Activated T-cell treated with anti-CD3 and anti-CD28 coated beads, Interleukin-2, amount 50 U/mL, for 24 hours (primary cell): ENCODE data around the gene CNGB1.
"Not testable (repeated sequence)": the region's sequence is repeated elsewhere in the genome, so short reads cannot be mapped to it uniquely, and the experiment has no call there.

Experiments
- DNase-seq: peaks from one replicate; pipeline ENCODE4 v3.0.0-alpha.2; 2020
- H3K27ac Mint-ChIP-seq: 2 replicates; pipeline ENCODE4 v1.8.0; 2020; ENCODE audit warnings: mild to moderate bottlenecking, mixed read lengths
- H3K27me3 Mint-ChIP-seq: 2 replicates; pipeline ENCODE4 v1.8.0; 2020; ENCODE audit warnings: mixed read lengths
- H3K36me3 Mint-ChIP-seq: 2 replicates; pipeline ENCODE4 v1.8.0; 2020; ENCODE audit warnings: low read depth, mixed read lengths
- H3K4me1 Mint-ChIP-seq: 2 replicates; pipeline ENCODE4 v1.8.0; 2020; ENCODE audit warnings: low read depth, mixed read lengths
- H3K4me3 Mint-ChIP-seq: 2 replicates; pipeline ENCODE4 v1.8.0; 2020; ENCODE audit warnings: mild to moderate bottlenecking, moderate library complexity, mixed read lengths
- H3K9me3 Mint-ChIP-seq: 2 replicates; pipeline ENCODE4 v1.8.0; 2020; ENCODE audit warnings: mixed read lengths

Gene CNGB1

DNA sequence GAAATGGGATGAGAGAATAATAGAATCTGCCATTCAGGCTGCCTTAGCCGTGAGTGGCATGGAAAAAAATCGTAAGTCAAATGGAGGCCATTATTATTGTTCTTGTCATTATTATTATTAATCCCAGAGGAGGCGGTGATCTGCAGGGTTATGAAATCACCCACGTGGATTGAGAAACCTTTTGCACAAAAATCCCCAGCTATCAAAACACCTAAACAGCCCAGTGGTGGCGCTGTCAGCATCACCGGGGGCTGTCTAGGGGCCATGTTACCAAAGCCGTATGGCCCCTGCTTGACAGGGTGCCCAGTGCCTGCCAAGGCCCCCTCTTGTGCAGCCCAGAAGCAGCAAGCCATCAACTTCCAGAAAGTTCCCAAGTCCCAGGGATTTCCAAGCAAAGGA is 25.2 kb downstream of the CNGB1 start:
- H3K4me1 Mint-ChIP-seq, result no peaks in the 10 kb centered on the region

DNA sequence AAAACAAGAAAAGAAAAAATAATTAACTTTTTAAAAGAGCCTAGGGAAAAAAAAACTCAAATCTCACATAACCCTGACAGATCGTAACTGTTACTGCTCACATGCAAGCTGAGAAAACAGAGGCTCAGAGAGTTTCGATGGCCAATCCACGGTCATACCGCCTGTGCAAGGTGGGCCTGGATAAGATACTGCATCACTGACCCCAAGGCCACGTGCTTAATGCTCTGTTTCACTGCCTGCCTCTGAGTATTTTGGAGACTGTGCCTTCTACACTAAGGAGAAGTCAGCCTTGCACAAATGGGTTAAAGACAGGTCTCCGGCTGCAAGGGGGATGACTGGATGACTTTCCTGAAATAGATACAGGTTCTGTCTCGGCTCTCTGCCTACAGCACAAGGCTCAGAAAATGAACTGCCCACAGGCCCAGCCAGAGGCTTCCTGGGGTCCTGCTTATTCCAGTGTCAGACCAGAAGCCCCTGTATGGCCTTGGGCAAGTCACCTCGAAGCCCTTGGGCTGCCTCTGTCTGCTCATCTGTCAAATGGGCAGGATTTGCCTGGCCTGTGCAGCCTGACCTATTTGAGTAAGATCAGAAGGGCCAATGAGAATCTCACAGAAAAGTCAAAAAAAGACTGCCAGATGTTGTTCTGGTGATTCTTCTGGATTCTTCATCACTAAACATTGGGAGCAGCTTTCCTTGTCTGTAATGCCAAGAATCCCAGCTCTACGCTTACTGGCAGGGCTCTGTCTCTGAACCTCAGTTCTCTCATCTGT is 25.8 kb downstream of the CNGB1 start:
- Mint-ChIP-seq H3K4me3 (no peak overlapping the region), H3K4me1 (no peaks in the 10 kb centered on the region), H3K36me3 (no peaks in the 10 kb centered on the region), H3K27me3 (peaks cover 6% of the 10 kb centered on the region), H3K9me3 (no peaks in the 10 kb centered on the region), H3K27ac (no peak overlapping the region)
- DNase-seq, result no peak

More for the DNA sequence above, 25.2 kb downstream of the CNGB1 start:
- Mint-ChIP-seq H3K4me3 (no peak overlapping the region), H3K9me3 (no peaks in the 10 kb centered on the region), H3K27me3 (no peaks in the 10 kb centered on the region), H3K36me3 (no peaks in the 10 kb centered on the region), H3K27ac (no peak overlapping the region)
- DNase-seq, result no peak

DNA sequence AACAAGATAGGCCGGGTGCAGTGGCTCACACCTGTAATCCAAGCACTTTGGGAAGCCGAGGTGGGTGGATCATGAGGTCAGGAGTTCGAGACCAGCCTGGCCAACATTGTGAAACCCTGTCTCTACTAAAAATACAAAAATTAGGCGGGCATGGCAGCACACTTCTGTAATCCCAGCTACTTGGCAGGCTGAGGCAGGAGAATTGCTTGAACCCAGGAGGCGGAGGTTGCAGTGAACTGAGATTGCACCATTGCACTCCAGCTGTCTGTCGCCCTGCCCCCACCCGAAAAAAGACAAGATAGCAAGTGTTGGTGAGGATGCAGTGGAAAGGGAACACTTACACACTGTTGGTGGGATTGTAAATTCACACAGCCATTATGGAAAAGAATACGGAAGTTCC is 27.5 kb downstream of the CNGB1 start:
- not testable (repeated sequence) for H3K9me3 Mint-ChIP-seq, H3K4me3 Mint-ChIP-seq, DNase-seq, H3K27ac Mint-ChIP-seq, H3K4me1 Mint-ChIP-seq, H3K27me3 Mint-ChIP-seq, H3K36me3 Mint-ChIP-seq

DNA sequence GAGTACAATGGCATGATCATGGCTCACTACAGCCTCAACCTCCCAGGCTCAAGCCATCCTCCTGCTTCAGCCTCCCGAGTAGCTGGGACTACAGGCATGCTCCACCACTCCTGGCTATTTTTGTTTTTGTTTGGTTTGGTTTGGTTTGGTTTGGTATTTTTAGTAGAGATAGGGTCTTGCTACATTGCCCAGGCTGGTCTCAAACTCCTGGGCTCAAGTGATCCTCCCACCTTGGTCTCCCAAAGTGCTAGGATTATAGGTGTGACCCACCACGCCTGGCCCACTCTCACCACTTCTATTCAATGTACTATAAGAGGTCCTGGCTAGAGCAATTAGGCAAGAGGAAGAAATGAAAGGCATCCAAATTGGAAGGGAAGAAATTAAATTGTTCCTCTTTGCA is 29.0 kb downstream of the CNGB1 start:
- H3K27ac Mint-ChIP-seq, H3K36me3 Mint-ChIP-seq: not testable (repeated sequence)

DNA sequence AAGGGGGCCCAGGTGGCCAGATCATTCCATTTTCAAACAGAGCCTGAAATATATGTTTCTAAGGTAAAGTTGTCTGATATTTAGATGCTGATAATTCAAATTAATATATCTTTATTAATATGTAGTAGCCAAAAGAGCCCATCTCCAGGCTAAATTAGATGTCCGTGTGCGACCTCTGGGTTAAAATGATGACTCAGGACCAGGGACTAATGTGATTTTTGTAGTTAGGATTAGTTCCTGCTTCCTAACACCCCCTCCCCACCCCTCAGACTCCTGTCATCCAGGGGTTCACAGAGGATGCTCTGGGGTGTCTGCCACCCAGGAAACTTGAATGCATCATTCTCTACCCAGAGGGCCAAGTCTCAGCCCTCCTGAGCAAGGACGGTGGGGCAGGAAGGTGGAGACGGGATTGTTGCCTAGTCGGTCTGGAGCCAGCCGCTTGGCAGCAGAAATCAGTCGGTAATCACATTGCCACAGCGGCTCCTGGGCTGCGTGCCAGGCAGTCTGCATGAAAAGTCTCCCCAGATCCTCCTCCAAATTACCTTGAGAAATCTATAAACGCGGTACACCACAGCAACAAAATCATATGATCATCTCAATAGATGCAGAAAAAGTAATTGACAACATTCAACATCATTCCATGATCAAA is 29.8 kb downstream of the CNGB1 start:
- H3K36me3 Mint-ChIP-seq, result no peaks in the 10 kb centered on the region
- H3K27ac Mint-ChIP-seq, result no peak overlapping the region
- H3K27me3 Mint-ChIP-seq, result peaks cover 8% of the 10 kb centered on the region
- no peaks in the 10 kb centered on the region for H3K4me1 Mint-ChIP-seq
- DNase-seq, result no peak
- no peaks in the 10 kb centered on the region for H3K9me3 Mint-ChIP-seq
- no peak overlapping the region for H3K4me3 Mint-ChIP-seq

More for the DNA sequence above, 29.0 kb downstream of the CNGB1 start:
- not testable (repeated sequence) for H3K9me3 Mint-ChIP-seq, H3K4me1 Mint-ChIP-seq, H3K27me3 Mint-ChIP-seq, DNase-seq, H3K4me3 Mint-ChIP-seq

DNA sequence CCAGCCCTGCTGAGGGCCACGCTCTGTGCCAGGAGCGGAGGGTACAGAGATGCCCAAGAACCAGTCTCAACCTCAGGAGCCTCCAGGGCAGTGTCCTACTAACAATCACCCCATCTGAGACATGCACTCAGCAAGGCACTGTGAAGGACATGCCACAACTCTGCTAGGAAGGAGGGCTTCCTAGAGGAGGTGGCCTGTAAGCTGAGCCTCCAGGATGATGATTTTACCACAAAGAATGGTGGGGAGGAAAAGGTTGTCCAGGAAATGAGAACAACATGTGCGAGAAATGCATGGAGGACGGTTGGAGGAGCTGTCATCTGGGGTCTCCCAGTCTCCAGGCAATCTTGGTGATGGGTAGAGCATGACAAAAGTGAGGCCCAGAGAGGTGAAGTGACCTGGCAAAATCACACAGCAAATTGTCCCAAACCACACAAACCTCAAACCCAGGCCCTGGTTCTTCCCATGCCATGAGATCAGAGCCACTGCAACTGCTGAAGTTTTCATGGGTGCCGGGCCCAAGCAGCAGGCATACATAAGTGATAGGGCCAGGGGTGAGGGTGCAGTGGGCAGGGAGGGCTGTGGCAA is 30.5 kb downstream of the CNGB1 start:
- Mint-ChIP-seq H3K27ac (no peak overlapping the region), H3K36me3 (no peaks in the 10 kb centered on the region), H3K9me3 (no peaks in the 10 kb centered on the region), H3K4me3 (no peak overlapping the region), H3K27me3 (peaks cover 8% of the 10 kb centered on the region), H3K4me1 (no peaks in the 10 kb centered on the region)
- DNase-seq, result no peak

DNA sequence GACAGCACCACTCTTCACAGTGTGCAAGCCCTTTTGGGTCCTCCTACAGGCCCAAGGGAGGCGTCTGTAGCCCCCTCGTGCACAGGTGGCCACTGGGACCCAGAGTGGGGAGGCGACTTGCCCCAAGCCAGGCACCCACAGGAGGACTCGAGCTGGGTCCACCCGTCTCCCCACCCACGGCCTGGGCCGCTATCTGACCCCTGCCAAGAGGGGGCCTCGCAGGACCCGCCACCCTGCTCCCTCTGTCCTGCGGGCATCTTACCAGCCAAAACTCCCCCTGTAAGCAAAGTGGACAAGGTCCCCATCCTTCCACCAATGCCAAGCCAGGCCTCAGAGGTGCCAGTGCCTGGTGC is 31.1 kb downstream of the CNGB1 start:
- Mint-ChIP-seq H3K27ac (no peak overlapping the region), H3K4me3 (no peak overlapping the region), H3K9me3 (no peaks in the 10 kb centered on the region), H3K4me1 (no peaks in the 10 kb centered on the region), H3K36me3 (no peaks in the 10 kb centered on the region), H3K27me3 (peaks cover 8% of the 10 kb centered on the region)
- DNase-seq, result no peak

DNA sequence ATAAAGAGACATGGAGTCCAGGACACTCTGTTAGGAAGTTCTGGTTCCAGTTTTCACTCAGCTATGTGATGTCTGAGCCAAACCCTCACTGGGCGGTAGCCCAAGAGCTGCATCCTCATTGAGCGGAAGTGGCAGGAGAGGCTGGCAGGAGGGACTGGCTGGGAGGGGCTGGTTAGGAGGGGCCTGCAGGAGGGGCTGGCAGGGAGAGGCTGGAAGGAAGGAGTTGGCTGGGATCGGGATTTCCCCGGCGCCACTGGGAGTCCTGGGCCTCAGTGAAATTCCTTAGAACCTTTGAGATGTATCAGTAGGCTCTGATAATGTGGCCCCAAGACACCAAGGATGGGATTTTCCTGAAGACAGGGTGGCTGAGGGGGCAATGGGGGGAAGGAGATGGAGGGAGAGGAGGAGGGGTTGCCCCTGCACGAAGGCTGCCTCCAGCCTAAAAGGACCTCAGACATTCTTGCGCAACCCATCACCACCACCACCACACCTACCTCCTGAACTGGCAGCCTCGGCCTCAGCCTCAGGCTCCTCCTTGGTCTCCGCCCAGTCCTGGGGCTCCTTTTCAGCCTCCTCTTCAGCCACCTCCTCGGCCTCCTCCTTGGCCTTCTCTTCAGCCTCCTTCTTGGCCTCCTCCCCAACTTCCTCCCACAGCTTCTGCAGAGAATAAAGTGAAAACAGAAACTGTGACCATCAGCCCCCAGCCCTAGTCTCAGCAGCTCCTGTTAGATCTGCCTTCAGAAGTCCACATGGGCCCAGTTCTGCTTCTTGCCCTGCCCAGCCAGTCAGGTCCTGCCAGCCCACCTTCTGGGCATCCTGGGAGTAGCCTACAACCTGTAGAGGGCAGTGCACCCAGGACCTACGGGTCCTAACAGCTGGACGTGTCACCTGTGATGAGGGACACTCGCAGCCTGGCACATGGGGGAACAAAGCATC is 31.7 kb downstream of the CNGB1 start:
- no peaks in the 10 kb centered on the region for H3K4me1 Mint-ChIP-seq
- no peaks in the 10 kb centered on the region for H3K9me3 Mint-ChIP-seq
- no peak overlapping the region for H3K27ac Mint-ChIP-seq
- H3K4me3 Mint-ChIP-seq, result no peak overlapping the region
- DNase-seq, result no peak
- no peaks in the 10 kb centered on the region for H3K36me3 Mint-ChIP-seq
- peaks cover 8% of the 10 kb centered on the region for H3K27me3 Mint-ChIP-seq

DNA sequence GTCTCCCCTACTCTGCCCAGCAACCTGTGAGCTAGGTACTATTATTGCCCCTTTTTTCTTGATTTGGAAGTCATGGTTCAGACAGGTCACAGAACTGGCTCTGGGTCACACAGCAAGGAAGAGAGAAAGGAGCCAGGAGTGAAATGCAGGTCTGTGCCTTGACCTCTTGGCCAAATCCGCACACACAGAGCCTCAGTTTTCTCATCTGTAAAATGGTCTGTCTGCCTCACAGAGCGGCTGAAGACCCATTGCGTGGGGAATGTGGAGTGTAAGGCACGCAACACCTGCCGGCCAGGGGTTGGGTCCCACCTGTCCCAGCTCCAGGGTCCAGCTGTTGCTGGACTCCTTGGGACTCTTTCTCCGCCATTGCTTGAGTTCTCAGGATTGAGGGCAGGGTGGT is 32.4 kb downstream of the CNGB1 start:
- H3K4me3 Mint-ChIP-seq, result no peak overlapping the region
- DNase-seq, result no peak
- H3K4me1 Mint-ChIP-seq, result no peaks in the 10 kb centered on the region
- no peaks in the 10 kb centered on the region for H3K36me3 Mint-ChIP-seq
- peaks cover 8% of the 10 kb centered on the region for H3K27me3 Mint-ChIP-seq
- H3K27ac Mint-ChIP-seq, result no peak overlapping the region
- no peaks in the 10 kb centered on the region for H3K9me3 Mint-ChIP-seq

DNA sequence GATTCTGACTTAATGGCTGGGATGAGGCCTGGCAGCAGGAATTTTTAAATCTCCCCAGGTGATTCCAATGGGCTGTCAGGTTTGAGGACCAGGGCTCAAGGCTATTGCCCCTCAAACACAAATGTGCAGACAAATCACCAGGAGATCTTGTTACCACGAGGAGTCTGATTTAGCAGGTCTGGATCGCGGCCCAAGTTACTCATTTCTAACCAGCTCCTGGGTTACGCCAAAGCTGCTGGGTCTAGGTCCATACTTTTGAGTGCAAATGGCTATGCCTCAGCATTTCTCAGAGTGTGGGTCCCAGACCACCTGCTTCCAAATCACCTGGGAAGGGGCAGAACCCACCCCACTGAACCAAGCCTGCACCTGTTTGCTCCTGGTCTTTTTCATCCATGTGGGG is 33.1 kb downstream of the CNGB1 start:
- Mint-ChIP-seq H3K27ac (no peak overlapping the region), H3K36me3 (no peaks in the 10 kb centered on the region), H3K27me3 (peaks cover 8% of the 10 kb centered on the region), H3K9me3 (no peaks in the 10 kb centered on the region), H3K4me1 (no peaks in the 10 kb centered on the region), H3K4me3 (no peak overlapping the region)
- DNase-seq, result no peak

DNA sequence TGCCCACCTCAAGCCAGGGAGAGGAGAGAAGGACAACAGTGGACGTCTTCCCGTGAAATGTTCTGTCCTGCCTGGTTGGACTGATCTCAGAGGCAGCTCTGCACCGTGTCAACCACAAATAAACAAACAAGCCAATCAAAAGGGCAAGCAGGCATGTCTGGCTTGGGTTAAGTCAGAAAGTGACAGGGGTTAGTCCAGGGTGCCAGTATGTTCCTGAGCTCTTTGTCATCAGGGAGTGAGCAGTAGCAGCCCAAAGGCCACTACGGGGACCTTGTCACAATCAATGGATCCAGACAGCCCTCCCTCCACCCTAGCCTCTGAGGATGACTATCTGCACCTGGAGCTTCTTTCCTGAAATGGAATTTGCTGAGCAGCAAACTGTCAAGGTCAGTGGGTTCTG is 35.0 kb downstream of the CNGB1 start:
- Mint-ChIP-seq H3K27me3 (peaks cover 11% of the 10 kb centered on the region), H3K36me3 (no peaks in the 10 kb centered on the region), H3K27ac (no peak overlapping the region)

DNA sequence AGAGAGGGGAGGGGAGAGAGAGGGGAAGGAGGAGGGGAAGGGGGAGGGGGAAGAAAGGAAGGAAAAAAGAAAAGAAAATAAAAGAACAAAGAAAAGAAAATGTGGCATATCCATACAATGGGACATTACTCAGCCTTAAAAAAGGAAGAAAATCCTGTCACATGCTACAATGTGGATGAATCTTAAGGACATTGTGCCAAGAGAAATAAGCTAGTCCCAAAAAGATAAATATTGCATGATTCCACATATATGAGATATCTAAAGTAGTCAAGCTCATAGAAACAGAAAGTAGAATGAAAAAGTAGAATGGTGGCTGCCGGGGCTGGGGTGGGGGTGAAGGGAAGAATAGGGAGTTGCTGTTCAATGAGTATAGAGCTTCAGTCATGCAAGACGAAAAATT is 40.4 kb downstream of the CNGB1 start:
- peaks cover 3% of the 10 kb centered on the region for H3K27me3 Mint-ChIP-seq

More for the DNA sequence above, 35.0 kb downstream of the CNGB1 start:
- Mint-ChIP-seq H3K4me3 (no peak overlapping the region), H3K4me1 (no peaks in the 10 kb centered on the region), H3K9me3 (no peaks in the 10 kb centered on the region)
- DNase-seq, result no peak

DNA sequence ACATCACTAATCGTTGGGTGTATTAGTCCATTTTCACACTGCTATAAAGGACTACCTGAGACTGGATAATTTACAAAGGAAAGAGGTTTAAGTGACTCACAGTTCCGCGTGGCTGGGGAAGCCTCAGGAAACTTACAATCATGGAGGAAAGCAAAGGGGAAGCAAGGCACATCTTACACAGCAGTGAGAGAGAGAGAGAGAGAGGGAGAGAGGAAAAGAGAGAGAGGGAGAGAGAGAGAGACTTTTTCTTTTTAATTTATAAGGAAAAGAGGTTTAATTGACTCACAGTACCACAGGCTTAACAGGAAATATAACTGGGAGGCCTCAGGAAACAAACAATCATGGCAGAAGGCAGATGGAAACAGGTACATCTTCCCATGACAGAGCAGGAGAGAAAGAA is 41.7 kb downstream of the CNGB1 start:
- no peak for DNase-seq

More for the DNA sequence above, 40.4 kb downstream of the CNGB1 start:
- DNase-seq, result no peak
- Mint-ChIP-seq H3K36me3 (no peaks in the 10 kb centered on the region), H3K9me3 (no peaks in the 10 kb centered on the region), H3K27ac (no peak overlapping the region), H3K4me1 (no peaks in the 10 kb centered on the region), H3K4me3 (no peak overlapping the region)

DNA sequence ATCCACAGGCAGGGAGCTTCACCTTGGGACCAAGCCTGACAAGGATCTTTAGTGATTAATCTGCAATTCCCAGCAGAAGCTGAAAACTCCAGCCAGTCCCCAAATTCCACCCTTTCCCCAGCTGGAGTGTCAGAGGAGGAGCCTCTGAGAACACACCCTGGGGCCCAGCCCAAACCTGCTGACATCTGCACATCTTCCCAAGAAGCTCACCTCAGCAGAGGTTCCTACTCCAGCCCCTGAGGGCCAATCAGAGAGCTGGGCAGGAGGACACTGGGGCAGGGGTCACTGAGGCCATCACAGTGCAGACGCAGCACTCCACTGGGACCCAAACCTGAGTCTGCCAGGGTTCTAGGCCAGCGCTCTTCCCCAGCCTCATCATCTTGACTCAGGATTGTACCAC is 44.9 kb downstream of the CNGB1 start:
- Mint-ChIP-seq H3K9me3 (no peaks in the 10 kb centered on the region), H3K4me3 (no peak overlapping the region), H3K4me1 (no peaks in the 10 kb centered on the region), H3K36me3 (no peaks in the 10 kb centered on the region), H3K27ac (no peak overlapping the region), H3K27me3 (peaks cover 3% of the 10 kb centered on the region)
- DNase-seq, result no peak

More for the DNA sequence above, 41.7 kb downstream of the CNGB1 start:
- no peaks in the 10 kb centered on the region for H3K9me3 Mint-ChIP-seq
- no peak overlapping the region for H3K27ac Mint-ChIP-seq
- peaks cover 3% of the 10 kb centered on the region for H3K27me3 Mint-ChIP-seq
- no peak overlapping the region for H3K4me3 Mint-ChIP-seq
- no peaks in the 10 kb centered on the region for H3K36me3 Mint-ChIP-seq
- H3K4me1 Mint-ChIP-seq, result no peaks in the 10 kb centered on the region
